Measurements from ENCODE around the gene NDUFA6. TPM values are rescaled to one million over a fixed set of nuclear protein-coding genes. Genes with fewer than 3 reads are reported as not detected.
A peak's percentile ranks its signal among the peaks of the same experiment; 100 is the strongest.

The NDUFA6 gene
- total and polyA plus RNA-seq, 4 donors: 43.7 to 235 (median 56.6) TPM

DNA sequence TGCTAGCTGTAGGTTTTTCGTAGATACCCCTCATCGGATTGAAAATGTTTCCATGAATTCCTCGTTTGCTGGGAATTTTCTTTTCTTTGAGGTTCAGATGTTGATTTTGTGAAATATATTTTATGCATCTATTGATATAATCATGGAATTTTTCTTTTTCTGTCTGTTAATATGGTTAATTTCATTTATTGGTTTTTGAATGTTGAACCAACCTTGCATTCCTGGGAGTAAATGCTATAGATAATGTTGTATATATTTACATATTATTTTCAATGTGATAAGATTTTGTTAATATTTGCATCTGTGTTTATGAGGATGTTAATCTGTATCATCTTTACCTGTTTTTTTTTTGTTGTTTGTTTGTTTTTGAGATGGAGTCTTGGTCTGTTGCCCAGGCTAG lies 10.6 kb upstream of the NDUFA6 start:
- no peak overlapping the region for H3K4me3 ChIP-seq (ENCODE audit: low read depth in 1 of 3, low read length in 3 of 3)
- no peaks in the 10 kb centered on the region for H3K4me1 ChIP-seq (ENCODE audit: control insufficient read depth in 4 of 4, insufficient read depth in 4 of 4, low read length in 3 of 4)
- TF ChIP-seq FOXA1 (IDR thresholded peaks at IDR 0.05): no peak
- TF ChIP-seq ZBTB33 (IDR thresholded peaks at IDR 0.05): no peak
- no peak for TF ChIP-seq REST (IDR thresholded peaks at IDR 0.05)
- no peak for TF ChIP-seq TAF1 (conservative IDR thresholded peaks at IDR 0.05)
- no peak for TF ChIP-seq SP1 (IDR thresholded peaks at IDR 0.05)
- no peak for TF ChIP-seq RAD21 (IDR thresholded peaks at IDR 0.05)
- TF ChIP-seq NR2F2 (IDR thresholded peaks at IDR 0.05): no peak
- no peak for TF ChIP-seq ATF3 (IDR thresholded peaks at IDR 0.05)
- no peak for TF ChIP-seq JUND (IDR thresholded peaks at IDR 0.05)
- no peak for TF ChIP-seq RXRA (IDR thresholded peaks at IDR 0.05)
- TF ChIP-seq GABPA (IDR thresholded peaks at IDR 0.05 in 1 of 2, conservative IDR thresholded peaks at IDR 0.05 in 1 of 2): no peak
- no peak for TF ChIP-seq FOXA2 (IDR thresholded peaks at IDR 0.05)
- no peak for TF ChIP-seq HNF4A (conservative IDR thresholded peaks at IDR 0.05)
- no peak overlapping the region for H3K9ac ChIP-seq (ENCODE audit: low read depth in 1 of 2, low read length in 2 of 2)
- peaks cover 3 to 17% (median 9%) of the 10 kb centered on the region in 4 donors for H3K9me3 ChIP-seq (ENCODE audit: control insufficient read depth in 4 of 4, low read length in 3 of 4)
- H3K27me3 ChIP-seq (ENCODE audit: control insufficient read depth in 4 of 4, insufficient read depth in 4 of 4, low read length in 3 of 4): no peaks in the 10 kb centered on the region
- DNase-seq (ENCODE audit: low spot score): no peak
- H3K36me3 ChIP-seq (ENCODE audit: control insufficient read depth in 4 of 4, insufficient read depth in 3 of 4, low read depth in 1 of 4, low read length in 3 of 4): peaks cover 0 to 4% (median 3%) of the 10 kb centered on the region in 4 donors
- 99% methylated on average over 3 of the region's 3 CpGs for WGBS
- H3K27ac ChIP-seq (ENCODE audit: low read depth in 1 of 2, low read length in 2 of 2): no peak overlapping the region

GRCh38 chr22:42091455-42091782 lies 847 bp upstream of the NDUFA6 start:
- DNase-seq (ENCODE audit: low spot score): peak; percentile 44
- 31% methylated on average over 7 of the region's 7 CpGs for WGBS

DNA sequence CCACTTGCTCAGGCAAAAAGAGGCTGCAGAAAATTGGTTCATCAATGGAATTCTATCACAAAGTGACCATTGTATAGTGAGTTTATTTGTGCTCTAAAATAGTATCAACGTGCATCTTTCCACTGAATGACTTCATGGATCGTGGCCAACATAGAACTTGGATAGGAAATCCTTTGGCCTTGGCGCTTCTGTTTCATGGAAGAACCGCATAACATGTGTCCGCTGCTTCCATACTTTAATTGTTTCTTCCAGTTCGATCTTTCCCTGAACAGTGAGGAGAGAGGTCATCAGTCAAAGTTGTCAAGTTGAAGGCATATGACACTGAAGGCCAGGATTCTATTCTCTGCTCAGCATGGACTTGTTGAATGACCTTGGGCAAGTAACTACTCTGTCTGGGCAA lies 4.5 kb downstream of the NDUFA6 start:
- WGBS: 72% methylated on average over 6 of the region's 6 CpGs
- no peak for DNase-seq (ENCODE audit: low spot score)
- Histone ChIP-seq H3K4me1 (ENCODE audit: control insufficient read depth in 4 of 4, insufficient read depth in 4 of 4, low read length in 3 of 4) (peaks cover 3 to 13% (median 9%) of the 10 kb centered on the region in 4 donors), H3K27me3 (ENCODE audit: control insufficient read depth in 4 of 4, insufficient read depth in 4 of 4, low read length in 3 of 4) (no peaks in the 10 kb centered on the region), H3K36me3 (ENCODE audit: control insufficient read depth in 4 of 4, insufficient read depth in 3 of 4, low read depth in 1 of 4, low read length in 3 of 4) (peaks cover 2 to 30% (median 26%) of the 10 kb centered on the region in 4 donors), H3K4me3 (ENCODE audit: low read depth in 1 of 3, low read length in 3 of 3) (no peak overlapping the region), H3K9me3 (ENCODE audit: control insufficient read depth in 4 of 4, low read length in 3 of 4) (no peaks in the 10 kb centered on the region), H3K27ac (ENCODE audit: low read depth in 1 of 2, low read length in 2 of 2) (no peak overlapping the region), H3K9ac (ENCODE audit: low read depth in 1 of 2, low read length in 2 of 2) (no peak overlapping the region)
- TF ChIP-seq HNF4G (IDR thresholded peaks at IDR 0.05): no peak
- no peak for TF ChIP-seq MAX (IDR thresholded peaks at IDR 0.05)
- TF ChIP-seq FOXA2 (IDR thresholded peaks at IDR 0.05): no peak
- TF ChIP-seq JUND (IDR thresholded peaks at IDR 0.05): no peak
- TF ChIP-seq TAF1 (conservative IDR thresholded peaks at IDR 0.05): no peak
- TF ChIP-seq FOXA1 (IDR thresholded peaks at IDR 0.05): no peak
- no peak for TF ChIP-seq REST (IDR thresholded peaks at IDR 0.05)
- no peak for TF ChIP-seq HNF4A (conservative IDR thresholded peaks at IDR 0.05)
- TF ChIP-seq RXRA (IDR thresholded peaks at IDR 0.05): no peak
- TF ChIP-seq, protein P1, sequence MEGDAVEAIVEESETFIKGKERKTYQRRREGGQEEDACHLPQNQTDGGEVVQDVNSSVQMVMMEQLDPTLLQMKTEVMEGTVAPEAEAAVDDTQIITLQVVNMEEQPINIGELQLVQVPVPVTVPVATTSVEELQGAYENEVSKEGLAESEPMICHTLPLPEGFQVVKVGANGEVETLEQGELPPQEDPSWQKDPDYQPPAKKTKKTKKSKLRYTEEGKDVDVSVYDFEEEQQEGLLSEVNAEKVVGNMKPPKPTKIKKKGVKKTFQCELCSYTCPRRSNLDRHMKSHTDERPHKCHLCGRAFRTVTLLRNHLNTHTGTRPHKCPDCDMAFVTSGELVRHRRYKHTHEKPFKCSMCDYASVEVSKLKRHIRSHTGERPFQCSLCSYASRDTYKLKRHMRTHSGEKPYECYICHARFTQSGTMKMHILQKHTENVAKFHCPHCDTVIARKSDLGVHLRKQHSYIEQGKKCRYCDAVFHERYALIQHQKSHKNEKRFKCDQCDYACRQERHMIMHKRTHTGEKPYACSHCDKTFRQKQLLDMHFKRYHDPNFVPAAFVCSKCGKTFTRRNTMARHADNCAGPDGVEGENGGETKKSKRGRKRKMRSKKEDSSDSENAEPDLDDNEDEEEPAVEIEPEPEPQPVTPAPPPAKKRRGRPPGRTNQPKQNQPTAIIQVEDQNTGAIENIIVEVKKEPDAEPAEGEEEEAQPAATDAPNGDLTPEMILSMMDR (IDR thresholded peaks at IDR 0.05; ENCODE audit: low read depth, low read length, missing input control): no peak
- no peak for TF ChIP-seq EGR1 (IDR thresholded peaks at IDR 0.05; ENCODE audit: low read depth in 2 of 2)

More at GRCh38 chr22:42091455-42091782, 847 bp upstream of the NDUFA6 start:
- Histone ChIP-seq H3K36me3 (ENCODE audit: control insufficient read depth in 4 of 4, insufficient read depth in 3 of 4, low read depth in 1 of 4, low read length in 3 of 4) (peaks cover 0 to 8% (median 5%) of the 10 kb centered on the region in 4 donors), H3K4me1 (ENCODE audit: control insufficient read depth in 4 of 4, insufficient read depth in 4 of 4, low read length in 3 of 4) (peaks cover 2 to 16% (median 14%) of the 10 kb centered on the region in 4 donors), H3K27me3 (ENCODE audit: control insufficient read depth in 4 of 4, insufficient read depth in 4 of 4, low read length in 3 of 4) (no peaks in the 10 kb centered on the region), H3K4me3 (ENCODE audit: low read depth in 1 of 3, low read length in 3 of 3) (peak overlapping the region; percentile 60 to 73 (median 68)), H3K9ac (ENCODE audit: low read depth in 1 of 2, low read length in 2 of 2) (peak overlapping the region; percentile 81 to 82), H3K9me3 (ENCODE audit: control insufficient read depth in 4 of 4, low read length in 3 of 4) (no peaks in the 10 kb centered on the region), H3K27ac (ENCODE audit: low read depth in 1 of 2, low read length in 2 of 2) (peak overlapping the region; percentile 90 to 98)
- TF ChIP-seq FOXA2 (IDR thresholded peaks at IDR 0.05) (peak; percentile 68), SP1 (IDR thresholded peaks at IDR 0.05) (no peak)

All from liver (tissue), 9 donors.